Stromal cell of bone marrow (primary cell): ENCODE data around the gene CLDN14.

Experiments
- DNase-seq: peaks from one replicate; pipeline ENCODE4 v3.0.0-alpha.2; 2012; ENCODE audit warnings: low read depth

The CLDN14 gene

GRCh38 chr21:36433059-36433709, 46.7 kb downstream of the CLDN14 start:
- DNase-seq = no peak

- no peak for DNase-seq
Measured at GRCh38 chr21:36431252-36431651, 48.7 kb downstream of the CLDN14 start.

GRCh38 chr21:36430841-36431240, 49.1 kb downstream of the CLDN14 start:
- no peak for DNase-seq

GRCh38 chr21:36429947-36430546, 49.9 kb downstream of the CLDN14 start:
- peak; percentile 98 for DNase-seq

- DNase-seq = no peak
Measured at GRCh38 chr21:36428761-36429432, 51.0 kb downstream of the CLDN14 start.

- DNase-seq = no peak
Measured at GRCh38 chr21:36427502-36427901, 52.4 kb downstream of the CLDN14 start.

GRCh38 chr21:36425286-36425685, 54.6 kb downstream of the CLDN14 start:
- peak; percentile 28 for DNase-seq

- DNase-seq = no peak
Measured at GRCh38 chr21:36424592-36424991, 55.3 kb downstream of the CLDN14 start.

GRCh38 chr21:36423771-36424433, 56.0 kb downstream of the CLDN14 start:
- no peak for DNase-seq

- peak; percentile 33 for DNase-seq
Measured at GRCh38 chr21:36422279-36423098, 57.4 kb downstream of the CLDN14 start.

- no peak for DNase-seq
Measured at GRCh38 chr21:36420571-36421339, 59.2 kb downstream of the CLDN14 start.

GRCh38 chr21:36419996-36420395, 59.9 kb downstream of the CLDN14 start:
- DNase-seq = peak; percentile 69

GRCh38 chr21:36419241-36419640, 60.7 kb downstream of the CLDN14 start:
- no peak for DNase-seq

- no peak for DNase-seq
Measured at GRCh38 chr21:36415375-36415774, 64.5 kb downstream of the CLDN14 start.

GRCh38 chr21:36412916-36413315, 67.0 kb downstream of the CLDN14 start:
- no peak for DNase-seq

GRCh38 chr21:36411301-36411700, 68.6 kb downstream of the CLDN14 start:
- no peak for DNase-seq
